Panc1 (cell line): ENCODE data around the gene UGT2B10. TPM values are rescaled to one million over a fixed set of nuclear protein-coding genes. Genes with fewer than 3 reads are reported as not detected.

Source experiments
- ATAC-seq: fragments of 200-7000 bp; cut with Tn5 transposase; 2 replicates; pipeline ENCODE4 v1.9.1; 2020; ENCODE audit warnings: mild to moderate bottlenecking, moderate library complexity
- BruUV-seq: library from RNA; stranded (reverse); fragments of 400-500 nt; replicated peaks from 2 replicates; lab custom pipeline; 2021; lab: Mats Ljungman, UMichigan
- CTCF ChIA-PET: fragments of 300-600 bp; sonication (Branson Sonifier 250); formaldehyde crosslinking; loops from one replicate; lab custom pipeline; 2022; ENCODE audit warnings: antibody characterized with exemption; lab: Charles Lee
- POLR2A ChIA-PET: fragments of 300-600 bp; sonication (Branson Sonifier 250); formaldehyde crosslinking; loops from one replicate; lab custom pipeline; 2022; ENCODE audit warnings: antibody characterized with exemption; lab: Charles Lee
- DNase-seq: peaks from one replicate; pipeline ENCODE4 v3.0.0-alpha.2; 2010; ENCODE audit warnings: low read depth, low spot score
- H3K27ac ChIP-seq: 2 replicates; pipeline ENCODE4 v1.5.1; 2011; ENCODE audit warnings: mild to moderate bottlenecking, low read length, inconsistent platforms
- H3K27me3 ChIP-seq: fragments of 200-500 bp; sonication (Bioruptor generic); 2 replicates; pipeline ENCODE4 v1.6.0; 2014; ENCODE audit warnings: low read length, inconsistent platforms; ENCODE audit not compliant: control insufficient read depth, insufficient read depth
- H3K36me3 ChIP-seq: fragments of 200-500 bp; sonication (Bioruptor generic); 2 replicates; pipeline ENCODE4 v1.5.1; 2014; ENCODE audit warnings: inconsistent platforms, mild to moderate bottlenecking, low read length, moderate library complexity; ENCODE audit not compliant: control insufficient read depth, insufficient read depth
- H3K4me1 ChIP-seq: 2 replicates; pipeline ENCODE4 v1.5.1; 2011; ENCODE audit warnings: inconsistent platforms, mild to moderate bottlenecking, low read length, moderate library complexity; ENCODE audit not compliant: control insufficient read depth, insufficient read depth
- H3K4me3 ChIP-seq, 2 experiments: 2 replicates each; pipeline ENCODE4 v1.5.1; 2011 to 2012; ENCODE audit warnings: low read depth in 2 of 2, low read length in 2 of 2, mild to moderate bottlenecking in 2 of 2, inconsistent platforms in 1 of 2, moderate library complexity in 1 of 2
- H3K9me3 ChIP-seq: fragments of 200-500 bp; sonication (Bioruptor generic); 2 replicates; pipeline ENCODE4 v1.5.1; 2014; ENCODE audit warnings: low read depth, mild to moderate bottlenecking, inconsistent platforms, low read length, moderate library complexity; ENCODE audit not compliant: control insufficient read depth, insufficient read depth
- POLR2AphosphoS5 ChIP-seq: IDR thresholded peaks from 2 replicates; pipeline ENCODE4 v1.6.1; 2012; ENCODE audit warnings: mild to moderate bottlenecking, low read depth, low read length, moderate library complexity
- REST ChIP-seq, 2 experiments: IDR thresholded peaks; 2 replicates each; pipeline ENCODE4 v1.6.1; 2011 to 2012; ENCODE audit warnings: low read depth in 2 of 2, control low read depth in 1 of 2, low read length in 1 of 2, mild to moderate bottlenecking in 1 of 2, moderate library complexity in 1 of 2; ENCODE audit not compliant: insufficient read depth in 1 of 2
- SIN3A ChIP-seq: IDR thresholded peaks from 2 replicates; pipeline ENCODE4 v1.6.1; 2012; ENCODE audit warnings: low read depth, mild to moderate bottlenecking, low read length, moderate library complexity, borderline replicate concordance; ENCODE audit not compliant: insufficient read depth
- TCF7L2 ChIP-seq: IDR thresholded peaks from 2 replicates; pipeline ENCODE4 v1.6.1; 2011; ENCODE audit warnings: mild to moderate bottlenecking, low read depth, low read length, inconsistent platforms
- in situ Hi-C: cut with HindIII; loops from 2 replicates; pipeline ENCODE4 v1.10.0; 2016; ENCODE audit warnings: low sequenced_read_pairs, low pct_unique_long_range_greater_than_20kb
- intact Hi-C: fragments of 100-400 bp; cut with micrococcal nuclease; formaldehyde crosslinking; loops from one replicate; pipeline ENCODE4 v1.10.0; 2022; ENCODE audit not compliant: unreplicated experiment
- total RNA-seq: library from RNA; stranded (reverse); gene quantifications from one replicate; pipeline ENCODE4 v1.2.1, GENCODE V29; 2021; ENCODE audit not compliant: unreplicated experiment
- TF ChIP-seq, protein P1 (sequence below): fragments of 450-650 bp; IDR thresholded peaks from 2 replicates; pipeline ENCODE4 v1.5.1; 2017; ENCODE audit warnings: mild to moderate bottlenecking

UGT2B10 gene
- total RNA-seq, 1 experiment from 2014 or later = not detected

GRCh38 chr4:68780232-68780631 lies 35.6 kb upstream of the UGT2B10 start:
- no peaks in the 10 kb centered on the region for H3K36me3 ChIP-seq
- H3K4me1 ChIP-seq = no peaks in the 10 kb centered on the region
- H3K27me3 ChIP-seq = no peaks in the 10 kb centered on the region
- POLR2A ChIA-PET = no interaction called here
- ATAC-seq (no peak), DNase-seq (no peak)
- in situ Hi-C loops (no loop called here), intact Hi-C loops (no loop called here)
- CTCF ChIA-PET = no interaction called here
- no peak overlapping the region for H3K27ac ChIP-seq
- no TSS peak for BruUV-seq
- TF ChIP-seq, protein P1, sequence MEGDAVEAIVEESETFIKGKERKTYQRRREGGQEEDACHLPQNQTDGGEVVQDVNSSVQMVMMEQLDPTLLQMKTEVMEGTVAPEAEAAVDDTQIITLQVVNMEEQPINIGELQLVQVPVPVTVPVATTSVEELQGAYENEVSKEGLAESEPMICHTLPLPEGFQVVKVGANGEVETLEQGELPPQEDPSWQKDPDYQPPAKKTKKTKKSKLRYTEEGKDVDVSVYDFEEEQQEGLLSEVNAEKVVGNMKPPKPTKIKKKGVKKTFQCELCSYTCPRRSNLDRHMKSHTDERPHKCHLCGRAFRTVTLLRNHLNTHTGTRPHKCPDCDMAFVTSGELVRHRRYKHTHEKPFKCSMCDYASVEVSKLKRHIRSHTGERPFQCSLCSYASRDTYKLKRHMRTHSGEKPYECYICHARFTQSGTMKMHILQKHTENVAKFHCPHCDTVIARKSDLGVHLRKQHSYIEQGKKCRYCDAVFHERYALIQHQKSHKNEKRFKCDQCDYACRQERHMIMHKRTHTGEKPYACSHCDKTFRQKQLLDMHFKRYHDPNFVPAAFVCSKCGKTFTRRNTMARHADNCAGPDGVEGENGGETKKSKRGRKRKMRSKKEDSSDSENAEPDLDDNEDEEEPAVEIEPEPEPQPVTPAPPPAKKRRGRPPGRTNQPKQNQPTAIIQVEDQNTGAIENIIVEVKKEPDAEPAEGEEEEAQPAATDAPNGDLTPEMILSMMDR = no peak
- TF ChIP-seq TCF7L2 (no peak), REST (IDR thresholded peaks at IDR 0.05; ENCODE audit: insufficient read depth in 1 of 2, low read depth in 2 of 2, low read length in 1 of 2) (no peak), POLR2AphosphoS5 (no peak), SIN3A (no peak)
- H3K9me3 ChIP-seq = no peaks in the 10 kb centered on the region
- H3K4me3 ChIP-seq = no peak overlapping the region

- DNase-seq (no peak), ATAC-seq (no peak)
- Histone ChIP-seq H3K9me3 (no peaks in the 10 kb centered on the region), H3K36me3 (no peaks in the 10 kb centered on the region), H3K4me1 (no peaks in the 10 kb centered on the region), H3K4me3 (no peak overlapping the region), H3K27me3 (no peaks in the 10 kb centered on the region), H3K27ac (no peak overlapping the region)
- in situ Hi-C loops = no loop called here
- ChIA-PET POLR2A (no interaction called here), CTCF (no interaction called here)
- TF ChIP-seq SIN3A = no peak
- intact Hi-C loops = no loop called here
- BruUV-seq = no TSS peak
Observed at GRCh38 chr4:68797048-68797447, 18.7 kb upstream of the UGT2B10 start.

GRCh38 chr4:68797618-68798017 lies 18.2 kb upstream of the UGT2B10 start:
- intact Hi-C loops = no loop called here
- CTCF ChIA-PET = no interaction called here

More at GRCh38 chr4:68797618-68798017, 18.2 kb upstream of the UGT2B10 start:
- TF ChIP-seq POLR2AphosphoS5 = no peak
- TF ChIP-seq TCF7L2 = no peak
- TF ChIP-seq, protein P1 = no peak
- no peak for TF ChIP-seq SIN3A
- TF ChIP-seq REST (IDR thresholded peaks at IDR 0.05; ENCODE audit: insufficient read depth in 1 of 2, low read depth in 2 of 2, low read length in 1 of 2) = no peak
- POLR2A ChIA-PET = no interaction called here
- Histone ChIP-seq H3K36me3 (no peaks in the 10 kb centered on the region), H3K4me3 (no peak overlapping the region), H3K27ac (no peak overlapping the region), H3K27me3 (no peaks in the 10 kb centered on the region), H3K4me1 (no peaks in the 10 kb centered on the region), H3K9me3 (no peaks in the 10 kb centered on the region)
- in situ Hi-C loops = no loop called here
- no TSS peak for BruUV-seq
- ATAC-seq (no peak), DNase-seq (no peak)
